H1 (cell line): ENCODE measurements around the gene MUSTN1. TPM values are rescaled to one million over a fixed set of nuclear protein-coding genes. Genes with fewer than 3 reads are reported as not detected.

Experiments
- CTCF ChIA-PET: fragments of 300-600 bp; sonication (Branson Sonifier 250); formaldehyde crosslinking; loops from one replicate; lab custom pipeline; 2021; ENCODE audit not compliant: partially characterized antibody; lab: Charles Lee
- POLR2A ChIA-PET: fragments of 300-600 bp; sonication (Branson Sonifier 250); formaldehyde crosslinking; loops from one replicate; lab custom pipeline; 2021; ENCODE audit warnings: inconsistent platforms; ENCODE audit not compliant: partially characterized antibody; lab: Charles Lee
- DNase-seq, 2 experiments: peaks; one replicate each; pipeline versions ENCODE4 v3.0.0 to v3.0.0-alpha.2; 2010 to 2022; ENCODE audit warnings: low spot score in 2 of 2, low read depth in 1 of 2, mixed read lengths in 1 of 2
- FAIRE-seq: peaks from 2 replicates; lab custom pipeline; 2011; peaks lifted over from hg19 to GRCh38; lab: Jason Lieb, UNC
- H2AFZ ChIP-seq: 2 replicates; pipeline ENCODE4 v1.8.1; 2012; ENCODE audit warnings: low read length, inconsistent platforms
- H2AK5ac ChIP-seq: 2 replicates; pipeline ENCODE4 v1.6.1; 2013; ENCODE audit warnings: low read depth, low read length
- H2BK120ac ChIP-seq: replicated peaks from 2 replicates; pipeline ENCODE3; 2013; ENCODE audit warnings: low read depth, low read length, inconsistent platforms
- H2BK12ac ChIP-seq: 2 replicates; pipeline ENCODE4 v1.6.1; 2013; ENCODE audit warnings: low read depth, low read length
- H2BK15ac ChIP-seq: 2 replicates; pipeline ENCODE4 v1.6.1; 2013; ENCODE audit warnings: low read length
- H2BK20ac ChIP-seq: 2 replicates; pipeline ENCODE4 v1.6.1; 2013; ENCODE audit warnings: low read length
- H2BK5ac ChIP-seq: 2 replicates; pipeline ENCODE4 v1.6.1; 2013; ENCODE audit warnings: low read depth, low read length
- H3K14ac ChIP-seq: 2 replicates; pipeline ENCODE4 v1.6.1; 2013; ENCODE audit warnings: inconsistent platforms; ENCODE audit not compliant: insufficient read length
- H3K18ac ChIP-seq: 2 replicates; pipeline ENCODE4 v1.6.1; 2013; ENCODE audit warnings: low read length; ENCODE audit errors: extremely low read depth
- H3K23ac ChIP-seq: 2 replicates; pipeline ENCODE4 v1.6.1; 2013; ENCODE audit warnings: inconsistent platforms; ENCODE audit not compliant: insufficient read length
- H3K23me2 ChIP-seq: 2 replicates; pipeline ENCODE4 v1.6.1; 2013; ENCODE audit warnings: low read depth, low read length
- H3K27ac ChIP-seq: 2 replicates; pipeline ENCODE4 v1.6.1; 2011; ENCODE audit warnings: low read depth, low read length, inconsistent platforms
- H3K27me3 ChIP-seq, 4 experiments: replicated peaks in 1 of 4; 1 replicate in 1 of 4; 2 replicates in 3 of 4; pipeline versions ENCODE4 v1.6.1 to v1.8.1; 2011 to 2013; ENCODE audit warnings: low read length in 3 of 4, mild to moderate bottlenecking in 3 of 4, inconsistent platforms in 2 of 4, mixed read lengths in 2 of 4, moderate library complexity in 1 of 4; ENCODE audit not compliant: control insufficient read depth in 3 of 4, insufficient read depth in 3 of 4; ENCODE audit errors: extremely low read depth in 1 of 4
- H3K36me3 ChIP-seq, 4 experiments: 2 replicates each; pipeline versions ENCODE4 v1.6.1 to v1.8.1; 2011 to 2013; ENCODE audit warnings: mild to moderate bottlenecking in 4 of 4, low read length in 3 of 4, moderate library complexity in 2 of 4, control low read depth in 1 of 4, inconsistent platforms in 1 of 4; ENCODE audit not compliant: insufficient read depth in 4 of 4, control insufficient read depth in 2 of 4
- H3K4ac ChIP-seq: replicated peaks from 2 replicates; pipeline ENCODE3; 2013; ENCODE audit warnings: low read length, low read depth, mixed read lengths, inconsistent platforms; ENCODE audit not compliant: insufficient read length
- H3K4me1 ChIP-seq, 4 experiments: replicated peaks in 1 of 4; 1 replicate in 1 of 4; 2 replicates in 3 of 4; pipeline versions ENCODE4 v1.6.1 to v1.8.1; 2011 to 2013; ENCODE audit warnings: low read length in 3 of 4, inconsistent platforms in 2 of 4, mixed read lengths in 1 of 4; ENCODE audit not compliant: insufficient read depth in 4 of 4, control insufficient read depth in 3 of 4
- H3K4me2 ChIP-seq, 2 experiments: 2 replicates each; pipeline versions ENCODE4 v1.6.1 to v1.8.1; 2011 to 2013; ENCODE audit warnings: low read depth in 2 of 2, low read length in 2 of 2, control low read depth in 1 of 2, inconsistent platforms in 1 of 2, mild to moderate bottlenecking in 1 of 2; ENCODE audit not compliant: insufficient read depth in 1 of 2
- H3K4me3 ChIP-seq, 4 experiments: fragments of 200-600, 300-600 bp in 1 of 4; sonication (generic), shearing (Covaris generic), sonication (Bioruptor Twin) in 1 of 4; 2 replicates each; pipeline versions ENCODE4 v1.5.1 to v1.8.1; 2011 to 2016; ENCODE audit warnings: low read length in 4 of 4, low read depth in 3 of 4, control low read depth in 2 of 4, inconsistent platforms in 2 of 4, mild to moderate bottlenecking in 2 of 4, mixed read lengths in 1 of 4, moderate library complexity in 1 of 4; ENCODE audit not compliant: insufficient read depth in 2 of 4; ENCODE audit errors: extremely low read depth in 1 of 4
- H3K56ac ChIP-seq: replicated peaks from 2 replicates; pipeline ENCODE3; 2013; ENCODE audit warnings: low read depth, mild to moderate bottlenecking, mixed read lengths, low read length, inconsistent platforms; ENCODE audit not compliant: insufficient read length
- H3K79me1 ChIP-seq: 2 replicates; pipeline ENCODE4 v1.6.1; 2013; ENCODE audit warnings: low read depth, low read length, control low read depth
- H3K79me2 ChIP-seq, 2 experiments: 2 replicates each; pipeline versions ENCODE4 v1.6.1 to v1.8.1; 2012 to 2013; ENCODE audit warnings: low read length in 2 of 2, mild to moderate bottlenecking in 2 of 2, inconsistent platforms in 1 of 2; ENCODE audit not compliant: insufficient read depth in 2 of 2, control insufficient read depth in 1 of 2
- H3K9ac ChIP-seq, 4 experiments: replicated peaks in 1 of 4; 1 replicate in 1 of 4; 2 replicates in 3 of 4; pipeline versions ENCODE4 v1.6.1 to v1.8.1; 2011 to 2013; ENCODE audit warnings: low read depth in 3 of 4, low read length in 3 of 4, control low read depth in 2 of 4, mild to moderate bottlenecking in 2 of 4, moderate library complexity in 2 of 4, inconsistent platforms in 1 of 4; ENCODE audit errors: extremely low read depth in 1 of 4
- H3K9me3 ChIP-seq, 2 experiments: 2 replicates each; pipeline versions ENCODE4 v1.6.1 to v1.8.1; 2012 to 2013; ENCODE audit warnings: mild to moderate bottlenecking in 2 of 2, moderate library complexity in 2 of 2, control low read depth in 1 of 2, inconsistent platforms in 1 of 2, low read depth in 1 of 2, low read length in 1 of 2, mixed read lengths in 1 of 2; ENCODE audit not compliant: insufficient read depth in 2 of 2
- H4K20me1 ChIP-seq, 2 experiments: replicated peaks in 1 of 2; 2 replicates each; pipeline versions ENCODE3 to v1.8.1; 2011 to 2013; ENCODE audit warnings: inconsistent platforms in 2 of 2, low read length in 2 of 2, mild to moderate bottlenecking in 1 of 2; ENCODE audit not compliant: insufficient read depth in 2 of 2, control insufficient read depth in 1 of 2
- H4K5ac ChIP-seq: 2 replicates; pipeline ENCODE4 v1.6.1; 2013; ENCODE audit warnings: low read length, low read depth, mixed read lengths, inconsistent platforms; ENCODE audit not compliant: insufficient read length
- H4K8ac ChIP-seq: 2 replicates; pipeline ENCODE4 v1.8.0; 2013; ENCODE audit warnings: mild to moderate bottlenecking, moderate library complexity, low read length, inconsistent platforms; ENCODE audit not compliant: insufficient read depth; ENCODE audit errors: extremely low read depth
- H4K91ac ChIP-seq: replicated peaks from 2 replicates; pipeline ENCODE3; 2013; ENCODE audit warnings: low read length, mixed read lengths, inconsistent platforms; ENCODE audit not compliant: insufficient read length
- BACH1 ChIP-seq: IDR thresholded peaks from 2 replicates; pipeline ENCODE4 v1.6.1; 2012; ENCODE audit warnings: low read length, improper control_type of control experiment
- BRCA1 ChIP-seq: IDR thresholded peaks from 2 replicates; pipeline ENCODE4 v1.6.1; 2012; ENCODE audit warnings: low read depth, low read length, improper control_type of control experiment
- CBX5 ChIP-seq: fragments of 300-800, 300-1000 bp; sonication (generic); IDR thresholded peaks from 2 replicates; pipeline ENCODE4 v1.7.1; 2016; ENCODE audit warnings: antibody characterized with exemption, low read length, low read depth
- EP300 ChIP-seq, 2 experiments: IDR thresholded peaks; 1 replicate in 1 of 2; 2 replicates in 1 of 2; pipeline ENCODE4 v1.6.1; 2011 to 2012; ENCODE audit warnings: low read depth in 2 of 2, low read length in 2 of 2, mild to moderate bottlenecking in 2 of 2, borderline replicate concordance in 1 of 2, inconsistent platforms in 1 of 2, moderate library complexity in 1 of 2
- GABPA ChIP-seq: IDR thresholded peaks from 2 replicates; pipeline ENCODE4 v1.6.1; 2011; ENCODE audit warnings: mild to moderate bottlenecking, low read length, moderate library complexity, borderline replicate concordance; ENCODE audit not compliant: insufficient read depth
- JUN ChIP-seq: IDR thresholded peaks from 2 replicates; pipeline ENCODE4 v1.6.1; 2011; ENCODE audit warnings: low read depth, mild to moderate bottlenecking, improper control_type of control experiment, low read length
- MAFK ChIP-seq: IDR thresholded peaks from 2 replicates; pipeline ENCODE4 v1.6.1; 2012; ENCODE audit warnings: low read depth, mild to moderate bottlenecking, improper control_type of control experiment, low read length
- PHF8 ChIP-seq: fragments of 200-600 bp; sonication (generic); conservative IDR thresholded peaks from 2 replicates; pipeline ENCODE4 v1.7.1; 2012; ENCODE audit warnings: low read depth, mild to moderate bottlenecking, inconsistent platforms, low read length, moderate library complexity
- RNF2 ChIP-seq: fragments of 200-900, 300-1000 bp; sonication (generic); IDR thresholded peaks from 2 replicates; pipeline ENCODE4 v1.7.1; 2016; ENCODE audit warnings: borderline replicate concordance, low read depth, mild to moderate bottlenecking, antibody characterized with exemption, low read length; ENCODE audit not compliant: poor library complexity, severe bottlenecking; ENCODE audit errors: missing control alignments
- SP2 ChIP-seq: IDR thresholded peaks from 2 replicates; pipeline ENCODE4 v1.6.1; 2012; ENCODE audit warnings: mild to moderate bottlenecking, low read length, inconsistent platforms
- SUZ12 ChIP-seq: fragments of 200-600 bp; sonication (generic); IDR thresholded peaks from 2 replicates; pipeline ENCODE4 v1.6.1; 2012; ENCODE audit warnings: mild to moderate bottlenecking, inconsistent platforms, low read length, moderate library complexity, mixed read lengths
- TAF7 ChIP-seq: optimal IDR thresholded peaks from 2 replicates; pipeline ENCODE3; 2011; ENCODE audit warnings: low read depth, mild to moderate bottlenecking, inconsistent platforms, low read length, moderate library complexity, borderline replicate concordance
- TBP ChIP-seq: IDR thresholded peaks from 2 replicates; pipeline ENCODE4 v1.6.1; 2011; ENCODE audit warnings: low read depth, low read length, improper control_type of control experiment
- ZNF274 ChIP-seq: IDR thresholded peaks from 2 replicates; pipeline ENCODE4 v1.7.0; 2012; ENCODE audit warnings: low read length, borderline replicate concordance; ENCODE audit errors: extremely low read depth
- WGBS, 2 experiments: shearing (Covaris generic) in 1 of 2; methylation state at CpG; one replicate each; pipeline versions ENCODE4 v1.1.6 to v1.1.7; 2013 to 2015; ENCODE audit warnings: low lambda C conversion rate in 2 of 2, mixed read lengths in 2 of 2, inconsistent platforms in 1 of 2, low coverage in 1 of 2, missing lambda C conversion rate in 1 of 2; ENCODE audit not compliant: insufficient replicate concordance in 2 of 2, insufficient coverage in 1 of 2, insufficient read length in 1 of 2; ENCODE audit errors: extremely low coverage in 1 of 2, missing lambda C conversion rate in 1 of 2; 5-methylcytosine and 5-hydroxymethylcytosine counted together
- polyA plus RNA-seq, 7 experiments: library from polyadenylated mRNA; depleted of rRNA in 3 of 7; stranded (reverse) in 5 of 7; unstranded in 2 of 7; fragments of >200 nt in 5 of 7; fragments of 200-250 nt in 2 of 7; gene quantifications; 1 replicate in 5 of 7; 2 replicates in 1 of 7; 4 replicates in 1 of 7; pipeline versions ENCODE4 v1.2.1 to v1.2.3, GENCODE V29; 2011 to 2013; ENCODE audit warnings: missing spikeins in 2 of 7, mixed read lengths in 2 of 7
- total RNA-seq: library from RNA; stranded (reverse); fragmentation: NEBNext Ultra II Directional; extraction: Animal tissue kit (Norgen Biotek cat#: 25700); gene quantifications from 2 replicates; pipeline ENCODE4 v1.2.1, GENCODE V29; 2021

The MUSTN1 gene
- total and polyA plus RNA-seq, 2 of the 8 experiments (the other 6 are each of a cell fraction or from before 2014, with no cell fraction given): 1.1 to 2.4 TPM

DNA sequence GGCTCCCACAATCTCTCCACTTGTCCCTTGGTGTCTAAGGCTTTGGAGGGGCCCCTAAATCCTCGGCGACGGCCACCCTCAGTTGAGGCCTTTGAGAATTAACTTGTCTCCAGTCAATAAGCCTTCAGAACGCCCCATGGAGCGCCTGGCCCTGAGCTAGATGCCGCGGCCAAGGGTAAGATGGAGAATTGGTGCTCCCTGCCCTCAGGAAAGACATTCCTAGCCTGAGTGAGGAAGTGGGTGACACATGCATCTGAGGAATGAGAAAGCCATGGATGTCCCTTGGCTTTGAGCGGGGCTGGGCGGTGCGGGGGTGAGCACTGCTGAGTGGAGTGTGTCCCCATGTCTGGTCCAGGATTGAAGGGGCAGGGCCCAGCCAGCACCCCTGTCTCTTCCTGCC is 17.6 kb downstream of the MUSTN1 start:
- CTCF ChIA-PET: interaction anchor here (0.6 to 7.5 kb wide), 7 partner anchors 9 to 1898 kb away, joined by 3 to 86 read pairs (median 3); partner anchors contain the start of gene ITIH4
- FAIRE-seq: no peak
- TF ChIP-seq SUZ12 (no peak), BRCA1 (no peak), JUN (no peak), PHF8 (no peak), SP2 (no peak), CBX5 (no peak), GABPA (no peak), BACH1 (no peak), RNF2 (no peak), MAFK (no peak), TBP (no peak), ZNF274 (no peak), TAF7 (no peak), EP300 (IDR thresholded peaks at IDR 0.05; ENCODE audit: borderline replicate concordance in 1 of 2, low read depth in 2 of 2, low read length in 2 of 2) (no peak)

More for the DNA sequence above, 17.6 kb downstream of the MUSTN1 start:
- no peak overlapping the region for H3K18ac ChIP-seq
- WGBS, 2 experiments: 87% methylated on average over 10 of the region's 10 CpGs; no CpG with 5 or more reads in 1 of the 2 experiments
- no peak overlapping the region for H2AFZ ChIP-seq
- no peaks in the 10 kb centered on the region for H3K27me3 ChIP-seq
- H3K23me2 ChIP-seq: no peaks in the 10 kb centered on the region
- no peaks in the 10 kb centered on the region for H3K79me1 ChIP-seq
- no peak overlapping the region for H2BK15ac ChIP-seq
- H4K8ac ChIP-seq: no peak overlapping the region
- H2AK5ac ChIP-seq: no peak overlapping the region
- no peak overlapping the region for H4K91ac ChIP-seq
- H3K27ac ChIP-seq: no peak overlapping the region
- peaks cover 0 to 6% (median 3%) of the 10 kb centered on the region in 4 experiments; a peak in 2 of 7 replicates for H3K4me1 ChIP-seq
- H4K20me1 ChIP-seq: no peaks in the 10 kb centered on the region
- no peak overlapping the region for H3K9ac ChIP-seq
- no peak overlapping the region for H3K4me3 ChIP-seq
- H2BK5ac ChIP-seq: no peak overlapping the region
- no peak overlapping the region for H2BK20ac ChIP-seq
- H2BK12ac ChIP-seq: no peak overlapping the region
- no peak overlapping the region for H3K23ac ChIP-seq
- no peak overlapping the region for H2BK120ac ChIP-seq
- no peaks in the 10 kb centered on the region for H3K79me2 ChIP-seq
- no peak overlapping the region for H3K4ac ChIP-seq
- no peaks in the 10 kb centered on the region for H3K9me3 ChIP-seq
- no peak for DNase-seq
- no peak overlapping the region for H3K56ac ChIP-seq
- POLR2A ChIA-PET: no interaction called here
- no peak overlapping the region for H4K5ac ChIP-seq
- H3K36me3 ChIP-seq: no peaks in the 10 kb centered on the region
- H3K4me2 ChIP-seq: no peak overlapping the region
- H3K14ac ChIP-seq: no peak overlapping the region
